Measurements from ENCODE around the gene MDK.

- peak; percentile 86 for TF ChIP-seq CTCF (IDR thresholded peaks at IDR 0.05; ENCODE audit: low read depth, low read length, poor library complexity, severe bottlenecking)
- TF ChIP-seq EZH2phosphoT487 (IDR thresholded peaks at IDR 0.05; ENCODE audit: borderline replicate concordance, low read length) = no peak
These were observed 14.1 kb upstream of the MDK start for GRCh38 chr11:46367244-46367915.
